Measurements from ENCODE around the gene TOP3A. TPM values are rescaled to one million over a fixed set of nuclear protein-coding genes. Genes with fewer than 3 reads are reported as not detected.

Gene TOP3A
- total RNA-seq, 1 experiment from 2014 or later = 56.1 TPM

DNA sequence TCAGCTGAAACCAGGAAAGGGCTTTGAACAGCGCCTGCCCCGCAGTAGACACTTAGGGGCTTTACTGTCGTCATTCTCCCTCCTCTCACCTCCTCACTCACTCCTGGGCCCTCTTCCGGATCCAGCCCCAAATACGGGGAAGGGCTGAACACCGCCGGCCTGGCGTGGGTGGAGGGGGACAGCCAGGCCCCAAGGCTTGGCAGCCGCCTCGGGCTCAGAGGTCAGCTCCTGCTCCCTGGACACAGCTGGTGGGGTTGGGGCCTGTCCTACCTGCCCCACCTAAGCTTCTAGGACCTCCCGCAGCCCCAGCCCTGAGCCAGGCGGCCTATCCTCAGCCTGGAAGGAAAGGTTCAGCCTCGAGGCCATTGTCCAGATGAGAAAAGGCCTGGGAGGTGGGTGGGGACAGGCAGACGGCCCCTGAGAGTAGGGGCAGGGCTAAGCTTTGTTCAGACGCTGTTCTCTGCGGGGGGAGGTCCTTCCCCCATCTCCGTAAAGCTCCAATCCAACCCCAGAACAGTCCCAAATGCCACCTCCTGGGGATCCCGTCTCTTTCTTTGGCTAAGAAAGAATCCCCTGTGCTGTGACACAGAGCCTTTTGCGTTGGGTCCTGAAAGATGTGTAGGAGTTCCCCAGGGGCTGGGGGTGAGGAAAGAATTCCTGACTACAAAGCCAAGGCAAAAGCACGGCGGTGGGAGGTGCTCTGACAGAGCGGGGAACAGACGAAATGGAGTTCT, 90.2 kb downstream of the TOP3A start (continued):
- TF ChIP-seq, protein P1, sequence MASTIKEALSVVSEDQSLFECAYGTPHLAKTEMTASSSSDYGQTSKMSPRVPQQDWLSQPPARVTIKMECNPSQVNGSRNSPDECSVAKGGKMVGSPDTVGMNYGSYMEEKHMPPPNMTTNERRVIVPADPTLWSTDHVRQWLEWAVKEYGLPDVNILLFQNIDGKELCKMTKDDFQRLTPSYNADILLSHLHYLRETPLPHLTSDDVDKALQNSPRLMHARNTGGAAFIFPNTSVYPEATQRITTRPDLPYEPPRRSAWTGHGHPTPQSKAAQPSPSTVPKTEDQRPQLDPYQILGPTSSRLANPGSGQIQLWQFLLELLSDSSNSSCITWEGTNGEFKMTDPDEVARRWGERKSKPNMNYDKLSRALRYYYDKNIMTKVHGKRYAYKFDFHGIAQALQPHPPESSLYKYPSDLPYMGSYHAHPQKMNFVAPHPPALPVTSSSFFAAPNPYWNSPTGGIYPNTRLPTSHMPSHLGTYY (CRISPR knock-in tag; IDR thresholded peaks at IDR 0.05) = no peak
- TF ChIP-seq, protein P2, sequence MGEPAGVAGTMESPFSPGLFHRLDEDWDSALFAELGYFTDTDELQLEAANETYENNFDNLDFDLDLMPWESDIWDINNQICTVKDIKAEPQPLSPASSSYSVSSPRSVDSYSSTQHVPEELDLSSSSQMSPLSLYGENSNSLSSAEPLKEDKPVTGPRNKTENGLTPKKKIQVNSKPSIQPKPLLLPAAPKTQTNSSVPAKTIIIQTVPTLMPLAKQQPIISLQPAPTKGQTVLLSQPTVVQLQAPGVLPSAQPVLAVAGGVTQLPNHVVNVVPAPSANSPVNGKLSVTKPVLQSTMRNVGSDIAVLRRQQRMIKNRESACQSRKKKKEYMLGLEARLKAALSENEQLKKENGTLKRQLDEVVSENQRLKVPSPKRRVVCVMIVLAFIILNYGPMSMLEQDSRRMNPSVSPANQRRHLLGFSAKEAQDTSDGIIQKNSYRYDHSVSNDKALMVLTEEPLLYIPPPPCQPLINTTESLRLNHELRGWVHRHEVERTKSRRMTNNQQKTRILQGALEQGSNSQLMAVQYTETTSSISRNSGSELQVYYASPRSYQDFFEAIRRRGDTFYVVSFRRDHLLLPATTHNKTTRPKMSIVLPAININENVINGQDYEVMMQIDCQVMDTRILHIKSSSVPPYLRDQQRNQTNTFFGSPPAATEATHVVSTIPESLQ (CRISPR knock-in tag; IDR thresholded peaks at IDR 0.05) = no peak
- TF ChIP-seq NFYB (CRISPR knock-in tag; conservative IDR thresholded peaks at IDR 0.05; ENCODE audit: low read depth) = no peak
- no peak for TF ChIP-seq ARID4B (CRISPR knock-in tag; IDR thresholded peaks at IDR 0.05; ENCODE audit: borderline replicate concordance)
- no peak for TF ChIP-seq FOXK1 (CRISPR knock-in tag; IDR thresholded peaks at IDR 0.05)
- TF ChIP-seq IRF2 (CRISPR knock-in tag; IDR thresholded peaks at IDR 0.05; ENCODE audit: borderline replicate concordance, low read depth) = no peak
- TF ChIP-seq NFE2L1 (CRISPR knock-in tag; IDR thresholded peaks at IDR 0.05) = no peak; the same call in 1 of the 2 replicates
- TF ChIP-seq, protein P3, sequence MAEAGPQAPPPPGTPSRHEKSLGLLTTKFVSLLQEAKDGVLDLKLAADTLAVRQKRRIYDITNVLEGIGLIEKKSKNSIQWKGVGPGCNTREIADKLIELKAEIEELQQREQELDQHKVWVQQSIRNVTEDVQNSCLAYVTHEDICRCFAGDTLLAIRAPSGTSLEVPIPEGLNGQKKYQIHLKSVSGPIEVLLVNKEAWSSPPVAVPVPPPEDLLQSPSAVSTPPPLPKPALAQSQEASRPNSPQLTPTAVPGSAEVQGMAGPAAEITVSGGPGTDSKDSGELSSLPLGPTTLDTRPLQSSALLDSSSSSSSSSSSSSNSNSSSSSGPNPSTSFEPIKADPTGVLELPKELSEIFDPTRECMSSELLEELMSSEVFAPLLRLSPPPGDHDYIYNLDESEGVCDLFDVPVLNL (CRISPR knock-in tag; IDR thresholded peaks at IDR 0.05; ENCODE audit: borderline replicate concordance, low read depth) = no peak
- no peak for TF ChIP-seq CREM (CRISPR knock-in tag; IDR thresholded peaks at IDR 0.05)
- 0 out of 2 replicates have a peak, but pooled peaks have one; percentile 8 for TF ChIP-seq MYBL2 (CRISPR knock-in tag; IDR thresholded peaks at IDR 0.05)
- no peak for TF ChIP-seq CBFB (CRISPR knock-in tag; IDR thresholded peaks at IDR 0.05; ENCODE audit: low read depth)
- 0 out of 2 replicates have a peak, but pooled peaks have one; percentile 19 for TF ChIP-seq TP53 (CRISPR knock-in tag; IDR thresholded peaks at IDR 0.05)
- TF ChIP-seq NR2C2 (CRISPR knock-in tag; IDR thresholded peaks at IDR 0.05) = no peak
- TF ChIP-seq, protein P4, sequence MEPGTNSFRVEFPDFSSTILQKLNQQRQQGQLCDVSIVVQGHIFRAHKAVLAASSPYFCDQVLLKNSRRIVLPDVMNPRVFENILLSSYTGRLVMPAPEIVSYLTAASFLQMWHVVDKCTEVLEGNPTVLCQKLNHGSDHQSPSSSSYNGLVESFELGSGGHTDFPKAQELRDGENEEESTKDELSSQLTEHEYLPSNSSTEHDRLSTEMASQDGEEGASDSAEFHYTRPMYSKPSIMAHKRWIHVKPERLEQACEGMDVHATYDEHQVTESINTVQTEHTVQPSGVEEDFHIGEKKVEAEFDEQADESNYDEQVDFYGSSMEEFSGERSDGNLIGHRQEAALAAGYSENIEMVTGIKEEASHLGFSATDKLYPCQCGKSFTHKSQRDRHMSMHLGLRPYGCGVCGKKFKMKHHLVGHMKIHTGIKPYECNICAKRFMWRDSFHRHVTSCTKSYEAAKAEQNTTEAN (CRISPR knock-in tag; IDR thresholded peaks at IDR 0.05) = 0 out of 2 replicates have a peak, but pooled peaks have one; percentile 23
- TF ChIP-seq FOXJ3 (CRISPR knock-in tag; IDR thresholded peaks at IDR 0.05; ENCODE audit: borderline replicate concordance) = no peak
- TF ChIP-seq, protein P5, sequence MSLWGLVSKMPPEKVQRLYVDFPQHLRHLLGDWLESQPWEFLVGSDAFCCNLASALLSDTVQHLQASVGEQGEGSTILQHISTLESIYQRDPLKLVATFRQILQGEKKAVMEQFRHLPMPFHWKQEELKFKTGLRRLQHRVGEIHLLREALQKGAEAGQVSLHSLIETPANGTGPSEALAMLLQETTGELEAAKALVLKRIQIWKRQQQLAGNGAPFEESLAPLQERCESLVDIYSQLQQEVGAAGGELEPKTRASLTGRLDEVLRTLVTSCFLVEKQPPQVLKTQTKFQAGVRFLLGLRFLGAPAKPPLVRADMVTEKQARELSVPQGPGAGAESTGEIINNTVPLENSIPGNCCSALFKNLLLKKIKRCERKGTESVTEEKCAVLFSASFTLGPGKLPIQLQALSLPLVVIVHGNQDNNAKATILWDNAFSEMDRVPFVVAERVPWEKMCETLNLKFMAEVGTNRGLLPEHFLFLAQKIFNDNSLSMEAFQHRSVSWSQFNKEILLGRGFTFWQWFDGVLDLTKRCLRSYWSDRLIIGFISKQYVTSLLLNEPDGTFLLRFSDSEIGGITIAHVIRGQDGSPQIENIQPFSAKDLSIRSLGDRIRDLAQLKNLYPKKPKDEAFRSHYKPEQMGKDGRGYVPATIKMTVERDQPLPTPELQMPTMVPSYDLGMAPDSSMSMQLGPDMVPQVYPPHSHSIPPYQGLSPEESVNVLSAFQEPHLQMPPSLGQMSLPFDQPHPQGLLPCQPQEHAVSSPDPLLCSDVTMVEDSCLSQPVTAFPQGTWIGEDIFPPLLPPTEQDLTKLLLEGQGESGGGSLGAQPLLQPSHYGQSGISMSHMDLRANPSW (CRISPR knock-in tag; conservative IDR thresholded peaks at IDR 0.05; ENCODE audit: low read depth) = 0 out of 2 replicates have a peak, but pooled peaks have one; percentile 72
- TF ChIP-seq SP1 (CRISPR knock-in tag; conservative IDR thresholded peaks at IDR 0.05) = peak; percentile 74
- TF ChIP-seq, protein P6, sequence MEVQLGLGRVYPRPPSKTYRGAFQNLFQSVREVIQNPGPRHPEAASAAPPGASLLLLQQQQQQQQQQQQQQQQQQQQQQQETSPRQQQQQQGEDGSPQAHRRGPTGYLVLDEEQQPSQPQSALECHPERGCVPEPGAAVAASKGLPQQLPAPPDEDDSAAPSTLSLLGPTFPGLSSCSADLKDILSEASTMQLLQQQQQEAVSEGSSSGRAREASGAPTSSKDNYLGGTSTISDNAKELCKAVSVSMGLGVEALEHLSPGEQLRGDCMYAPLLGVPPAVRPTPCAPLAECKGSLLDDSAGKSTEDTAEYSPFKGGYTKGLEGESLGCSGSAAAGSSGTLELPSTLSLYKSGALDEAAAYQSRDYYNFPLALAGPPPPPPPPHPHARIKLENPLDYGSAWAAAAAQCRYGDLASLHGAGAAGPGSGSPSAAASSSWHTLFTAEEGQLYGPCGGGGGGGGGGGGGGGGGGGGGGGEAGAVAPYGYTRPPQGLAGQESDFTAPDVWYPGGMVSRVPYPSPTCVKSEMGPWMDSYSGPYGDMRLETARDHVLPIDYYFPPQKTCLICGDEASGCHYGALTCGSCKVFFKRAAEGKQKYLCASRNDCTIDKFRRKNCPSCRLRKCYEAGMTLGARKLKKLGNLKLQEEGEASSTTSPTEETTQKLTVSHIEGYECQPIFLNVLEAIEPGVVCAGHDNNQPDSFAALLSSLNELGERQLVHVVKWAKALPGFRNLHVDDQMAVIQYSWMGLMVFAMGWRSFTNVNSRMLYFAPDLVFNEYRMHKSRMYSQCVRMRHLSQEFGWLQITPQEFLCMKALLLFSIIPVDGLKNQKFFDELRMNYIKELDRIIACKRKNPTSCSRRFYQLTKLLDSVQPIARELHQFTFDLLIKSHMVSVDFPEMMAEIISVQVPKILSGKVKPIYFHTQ (CRISPR knock-in tag; IDR thresholded peaks at IDR 0.05) = no peak
- no peak for TF ChIP-seq MLX (CRISPR knock-in tag; IDR thresholded peaks at IDR 0.05)
- TF ChIP-seq USF1 (CRISPR knock-in tag; IDR thresholded peaks at IDR 0.05) = no peak; the same call in 1 of the 2 replicates

Data from WTC11 (cell line).